ENCODE results near the gene LPO. TPM values are rescaled to one million over a fixed set of nuclear protein-coding genes. Genes with fewer than 3 reads are reported as not detected.

Gene LPO
- total and polyA plus RNA-seq, 2 donors (not counting 3 experiments of a cell fraction or from before 2014, with no cell fraction given), result not detected

DNA sequence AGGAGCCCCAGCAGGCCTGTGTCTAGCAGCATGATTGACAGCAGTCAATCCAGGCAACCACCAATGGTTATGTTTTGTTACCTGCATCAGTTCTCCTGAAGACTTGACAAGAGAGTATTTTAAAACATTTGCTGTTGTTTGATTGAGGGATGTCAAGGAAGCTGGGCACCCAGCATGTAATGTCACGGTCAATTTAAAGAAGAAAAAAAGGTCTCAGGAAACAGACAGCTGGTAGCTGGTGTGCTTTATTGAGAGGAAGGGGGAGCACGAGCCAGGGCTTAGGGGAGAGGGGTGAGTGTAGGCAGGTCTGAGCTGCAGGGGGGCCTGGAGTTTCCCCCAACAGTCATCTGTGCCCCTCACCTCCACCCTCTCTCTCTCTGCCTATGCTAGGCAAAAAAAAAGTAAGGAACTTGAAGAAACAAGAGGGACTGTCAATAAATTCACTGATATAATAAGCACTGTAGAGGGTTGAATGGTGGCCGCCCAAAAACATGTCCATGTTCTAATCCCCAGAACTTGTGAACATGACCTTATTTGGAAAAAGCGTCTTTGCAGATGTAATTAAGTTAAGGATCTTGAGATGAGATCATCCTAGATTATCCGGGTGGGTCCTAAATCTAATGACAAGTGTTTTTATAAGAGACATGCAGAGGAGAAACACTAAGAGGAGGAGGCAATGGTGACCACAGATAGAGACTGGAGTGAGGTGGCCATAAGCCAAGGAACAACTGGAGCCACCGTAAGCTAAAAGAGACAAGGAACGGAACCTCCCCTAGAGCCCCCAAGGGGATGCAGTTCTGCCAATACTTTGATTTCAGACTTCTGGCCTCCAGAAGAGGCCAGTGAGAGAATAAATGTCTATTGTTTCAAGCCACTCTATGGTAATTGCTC lies 75.7 kb downstream of the LPO start:
- Histone ChIP-seq H4K20me1 (replicated peaks; ENCODE audit: control insufficient read depth, extremely low read depth, insufficient read depth, low read length) (no peaks in the 10 kb centered on the region), H2AFZ (ENCODE audit: low read depth, low read length) (no peak overlapping the region), H3K79me2 (ENCODE audit: control insufficient read depth, insufficient read depth, low read length) (no peaks in the 10 kb centered on the region), H3K4me1 (ENCODE audit: control insufficient read depth, extremely low read depth, insufficient read depth, low read length) (no peaks in the 10 kb centered on the region), H3K9me1 (replicated peaks; ENCODE audit: control insufficient read depth, extremely low read depth, insufficient read depth, low read length) (no peaks in the 10 kb centered on the region), H3K27me3 (ENCODE audit: control insufficient read depth in 2 of 2, insufficient read depth in 2 of 2, low read length in 2 of 2) (no peaks in the 10 kb centered on the region), H3K9me3 (replicated peaks; ENCODE audit: control insufficient read depth, insufficient read depth, low read length) (no peaks in the 10 kb centered on the region), H3K27ac (ENCODE audit: insufficient read depth, low read depth, low read length) (no peak overlapping the region), H3K4me2 (ENCODE audit: insufficient read depth, low read length) (no peak overlapping the region), H3K9ac (replicated peaks; ENCODE audit: extremely low read depth, insufficient read depth, low read length) (no peak overlapping the region), H3K36me3 (ENCODE audit: control insufficient read depth in 2 of 2, extremely low read depth in 1 of 2, insufficient read depth in 2 of 2, low read length in 2 of 2) (no peaks in the 10 kb centered on the region), H3K4me3 (replicated peaks in 1 of 3; ENCODE audit: insufficient read depth in 1 of 3, low read depth in 1 of 3, low read length in 3 of 3) (no peak overlapping the region)
- intact Hi-C loops (cut with micrococcal nuclease) (no loop called here), dilution Hi-C loops (cut with MboI; ENCODE audit: extremely low pct_ligation_motif_present, low sequenced_read_pairs) (no loop called here)
- ChIA-PET POLR2A (no interaction called here), CTCF (interaction anchor here (0.9 to 5.6 kb wide), 2 partner anchors 102 to 145 kb away, joined by 3 to 79 read pairs; partner anchors contain the start of gene RNF43)
- no peak for FAIRE-seq
- DNase-seq (ENCODE audit: low read depth, low spot score), result no peak
- no peak for TF ChIP-seq EZH2 (IDR thresholded peaks at IDR 0.05; ENCODE audit: borderline replicate concordance, low read depth, low read length, severe bottlenecking)
- no peak for TF ChIP-seq CTCF (IDR thresholded peaks at IDR 0.05; ENCODE audit: extremely low read depth in 1 of 2, insufficient read depth in 1 of 2, low read depth in 1 of 2, low read length in 2 of 2)
- TF ChIP-seq FOS (IDR thresholded peaks at IDR 0.05; ENCODE audit: borderline replicate concordance, insufficient read depth, low read length), result no peak
- no peak for TF ChIP-seq POLR2A (IDR thresholded peaks at IDR 0.05; ENCODE audit: low read depth, low read length)
- TF ChIP-seq GATA2 (IDR thresholded peaks at IDR 0.05; ENCODE audit: insufficient read depth, insufficient read length, low read depth, low read length), result no peak
- TF ChIP-seq POLR2AphosphoS5 (IDR thresholded peaks at IDR 0.05; ENCODE audit: insufficient read depth, low read depth, low read length), result no peak
- no peak for TF ChIP-seq MAX (IDR thresholded peaks at IDR 0.05; ENCODE audit: insufficient read depth, insufficient read length)
- TF ChIP-seq MYC (IDR thresholded peaks at IDR 0.05; ENCODE audit: low read depth, low read length), result no peak
- TF ChIP-seq JUN (IDR thresholded peaks at IDR 0.05; ENCODE audit: borderline replicate concordance, insufficient read depth, insufficient read length, low read depth), result no peak
- BruUV-seq (replicated peaks), result no TSS peak

Measured in endothelial cell of umbilical vein (primary cell).